Right lobe of liver (tissue), 6 donors: ENCODE results near the gene PLA2G2D. TPM values are rescaled to one million over a fixed set of nuclear protein-coding genes. Genes with fewer than 3 reads are reported as not detected.

ENCODE experiments used
- ATAC-seq, 4 donors: fragments of 200-7000 bp; cut with Tn5 transposase; one replicate each; pipeline ENCODE4 v1.9.1; 2020; ENCODE audit warnings: mild to moderate bottlenecking in 4 of 4, moderate library complexity in 4 of 4
- DNase-seq, 3 donors: peaks; one replicate each; pipeline ENCODE4 v3.0.0-alpha.2; 2020
- H3K27ac ChIP-seq, 3 donors: fragments of 200-600 bp; one replicate each; pipeline ENCODE4 v1.8.0; 2022
- H3K27me3 ChIP-seq, 2 donors: fragments of 200-600 bp; one replicate each; pipeline ENCODE4 v1.8.0; 2022
- H3K36me3 ChIP-seq, 4 donors: fragments of 200-600 bp; sonication (generic) in 1 of 4; one replicate each; pipeline versions ENCODE4 v1.5.1 to v1.8.0; 2017 to 2022; ENCODE audit warnings: control low read depth in 1 of 4
- H3K4me1 ChIP-seq, 4 donors: fragments of 200-600 bp; sonication (generic) in 1 of 4; one replicate each; pipeline versions ENCODE4 v1.5.1 to v1.8.0; 2017 to 2022; ENCODE audit warnings: control low read depth in 1 of 4
- H3K4me3 ChIP-seq, 3 donors: fragments of 200-600 bp; one replicate each; pipeline ENCODE4 v1.8.0; 2022
- H3K9me3 ChIP-seq, 4 donors: fragments of 200-600 bp; sonication (generic) in 1 of 4; one replicate each; pipeline versions ENCODE4 v1.5.1 to v1.8.0; 2017 to 2022; ENCODE audit warnings: control low read depth in 1 of 4
- CTCF ChIP-seq, 4 donors: fragments of 200-600 bp in 3 of 4; fragments of 450-650 bp in 1 of 4; IDR thresholded peaks; one replicate each; pipeline versions ENCODE4 v1.5.1 to v1.8.0; 2016 to 2022; ENCODE audit warnings: antibody characterized with exemption in 4 of 4, mild to moderate bottlenecking in 2 of 4
- POLR2A ChIP-seq: fragments of 450-650 bp; IDR thresholded peaks from one replicate; pipeline ENCODE4 v1.6.1; 2017; ENCODE audit warnings: antibody characterized with exemption, mild to moderate bottlenecking
- WGBS: methylation state at CpG from one replicate; pipeline ENCODE4 v1.1.6; 2018; ENCODE audit warnings: low coverage, low lambda C conversion rate; ENCODE audit not compliant: insufficient coverage; ENCODE audit errors: missing lambda C conversion rate; 5-methylcytosine and 5-hydroxymethylcytosine counted together
- intact Hi-C, 2 donors: fragments of 100-400 bp; cut with DNase I; formaldehyde crosslinking; loops; one replicate each; pipeline versions ENCODE4 v1.11.2 to v1.14.1; 2022
- total RNA-seq, 6 experiments: library from RNA; depleted of rRNA in 2 of 6; stranded (reverse); fragments of >200 nt in 2 of 6; fragmentation: NEBNext Ultra II Directional in 3 of 6; extraction: Animal tissue kit (Norgen Biotek cat#: 25700) in 3 of 6; gene quantifications; one replicate each; pipeline versions ENCODE4 v1.1.0 to v1.2.4, GENCODE V29; 2016 to 2023
- donor health status: DM: no; HTN: yes; CAD: no.
- donor health status: DM: no; HTN: no; CAD: no.
- donor health status: DM: no; HTN: no; CAD: no.
- donor health status: DM: no; HTN: yes; CAD: no.
- donor health status: DM: no; HTN: yes; CAD: no.

The PLA2G2D gene
- total RNA-seq, 6 experiments from 2014 or later = 0.10 TPM; not detected in 5

GRCh38 chr1:20126806-20127440 lies 7.6 kb upstream of the PLA2G2D start:
- intact Hi-C loops = no loop called here
- no peaks in the 10 kb centered on the region for H3K27me3 ChIP-seq
- TF ChIP-seq POLR2A (no peak), CTCF (IDR thresholded peaks at IDR 0.05) (no peak)
- DNase-seq (peak in 1 of 3 donors; percentile 34), ATAC-seq (peak in 1 of 4 donors; percentile 20)
- H3K9me3 ChIP-seq = no peaks in the 10 kb centered on the region
- H3K4me1 ChIP-seq = no peaks in the 10 kb centered on the region
- no peak overlapping the region for H3K4me3 ChIP-seq
- H3K27ac ChIP-seq = no peak overlapping the region
- 100% methylated on average over 3 of the region's 10 CpGs for WGBS
- no peaks in the 10 kb centered on the region for H3K36me3 ChIP-seq

- no peaks in the 10 kb centered on the region for H3K9me3 ChIP-seq
- WGBS = 73% methylated on average over 5 of the region's 9 CpGs
- H3K4me3 ChIP-seq = no peak overlapping the region
- peak in 1 of 3 donors; percentile 16 for DNase-seq
- TF ChIP-seq POLR2A (no peak), CTCF (IDR thresholded peaks at IDR 0.05) (no peak)
- H3K36me3 ChIP-seq = no peaks in the 10 kb centered on the region
- peak in 1 of 4 donors; percentile 30 for ATAC-seq
- intact Hi-C loops = no loop called here
- H3K4me1 ChIP-seq = no peaks in the 10 kb centered on the region
- no peaks in the 10 kb centered on the region for H3K27me3 ChIP-seq
- H3K27ac ChIP-seq = no peak overlapping the region
Observed at GRCh38 chr1:20126041-20126805, 6.9 kb upstream of the PLA2G2D start.

- ATAC-seq (peak; percentile 28 to 77 (median 46)), DNase-seq (peak in 1 of 3 donors; percentile 8)
- WGBS = 47% methylated on average over 9 of the region's 10 CpGs
- Histone ChIP-seq H3K36me3 (no peaks in the 10 kb centered on the region), H3K27me3 (no peaks in the 10 kb centered on the region), H3K4me1 (no peaks in the 10 kb centered on the region), H3K4me3 (no peak overlapping the region), H3K27ac (no peak overlapping the region), H3K9me3 (no peaks in the 10 kb centered on the region)
- intact Hi-C loops = no loop called here
- TF ChIP-seq POLR2A (no peak), CTCF (IDR thresholded peaks at IDR 0.05) (no peak)
Observed at GRCh38 chr1:20125100-20125499, 5.8 kb upstream of the PLA2G2D start.

GRCh38 chr1:20124456-20125057 lies 5.2 kb upstream of the PLA2G2D start:
- peak in 3 of 4 donors; percentile 25 to 75 (median 46) for ATAC-seq
- no peak overlapping the region for H3K27ac ChIP-seq
- no peaks in the 10 kb centered on the region for H3K36me3 ChIP-seq
- H3K4me3 ChIP-seq = no peak overlapping the region
- 59% methylated on average over 4 of the region's 7 CpGs for WGBS
- DNase-seq = no peak
- H3K4me1 ChIP-seq = no peaks in the 10 kb centered on the region
- TF ChIP-seq POLR2A (no peak), CTCF (IDR thresholded peaks at IDR 0.05) (no peak)
- H3K9me3 ChIP-seq = no peaks in the 10 kb centered on the region
- H3K27me3 ChIP-seq = no peaks in the 10 kb centered on the region
- intact Hi-C loops = no loop called here
